ENCODE results near the gene PCBP3. TPM values are rescaled to one million over a fixed set of nuclear protein-coding genes. Genes with fewer than 3 reads are reported as not detected.
A peak's percentile ranks its signal among the peaks of the same experiment; 100 is the strongest.

Gene PCBP3
- total and polyA plus RNA-seq, 2 of the 8 experiments (the other 6 are each of a cell fraction or from before 2014, with no cell fraction given): 3.5 to 6.3 TPM

GRCh38 chr21:45607021-45607908, 36.3 kb upstream of the PCBP3 start:
- Histone ChIP-seq H3K4me3 (ENCODE audit: extremely low read depth in 1 of 4, insufficient read depth in 2 of 4, low read depth in 3 of 4, low read length in 4 of 4) (no peak overlapping the region), H3K36me3 (ENCODE audit: control insufficient read depth in 2 of 4, insufficient read depth in 4 of 4, low read length in 3 of 4) (no peaks in the 10 kb centered on the region), H3K79me1 (ENCODE audit: low read depth, low read length) (no peaks in the 10 kb centered on the region), H3K4me2 (ENCODE audit: insufficient read depth in 1 of 2, low read depth in 2 of 2, low read length in 2 of 2) (no peak overlapping the region), H3K79me2 (ENCODE audit: control insufficient read depth in 1 of 2, insufficient read depth in 2 of 2, low read length in 2 of 2) (no peaks in the 10 kb centered on the region), H2AFZ (ENCODE audit: low read length) (no peak overlapping the region), H4K8ac (ENCODE audit: extremely low read depth, insufficient read depth, low read length) (no peak overlapping the region), H3K23me2 (ENCODE audit: low read depth, low read length) (no peaks in the 10 kb centered on the region), H2BK15ac (ENCODE audit: low read length) (no peak overlapping the region), H3K18ac (ENCODE audit: extremely low read depth, low read length) (no peak overlapping the region), H3K23ac (ENCODE audit: insufficient read length) (no peak overlapping the region), H3K9me3 (ENCODE audit: insufficient read depth in 2 of 2, low read depth in 1 of 2, low read length in 1 of 2) (no peaks in the 10 kb centered on the region; a peak in 1 of 4 replicates), H3K9ac (replicated peaks in 1 of 4; ENCODE audit: extremely low read depth in 1 of 4, low read depth in 3 of 4, low read length in 3 of 4) (no peak overlapping the region), H2BK12ac (ENCODE audit: low read depth, low read length) (no peak overlapping the region), H2BK5ac (ENCODE audit: low read depth, low read length) (no peak overlapping the region), H2AK5ac (ENCODE audit: low read depth, low read length) (no peak overlapping the region), H3K4ac (replicated peaks; ENCODE audit: insufficient read length, low read depth, low read length) (no peak overlapping the region), H4K91ac (replicated peaks; ENCODE audit: insufficient read length, low read length) (peak overlapping the region; percentile 74), H4K20me1 (replicated peaks in 1 of 2; ENCODE audit: control insufficient read depth in 1 of 2, insufficient read depth in 2 of 2, low read length in 2 of 2) (peaks cover 0 to 3% of the 10 kb centered on the region in 2 experiments), H4K5ac (ENCODE audit: insufficient read length, low read depth, low read length) (no peak overlapping the region), H2BK20ac (ENCODE audit: low read length) (no peak overlapping the region), H3K4me1 (replicated peaks in 1 of 4; ENCODE audit: control insufficient read depth in 3 of 4, insufficient read depth in 4 of 4, low read length in 3 of 4) (no peaks in the 10 kb centered on the region), H3K27me3 (replicated peaks in 1 of 4; ENCODE audit: control insufficient read depth in 3 of 4, extremely low read depth in 1 of 4, insufficient read depth in 3 of 4, low read length in 3 of 4) (no peaks in the 10 kb centered on the region; a peak in 1 of 7 replicates), H3K14ac (ENCODE audit: insufficient read length) (no peak overlapping the region), H3K27ac (ENCODE audit: low read depth, low read length) (no peak overlapping the region), H3K56ac (replicated peaks; ENCODE audit: insufficient read length, low read depth, low read length) (no peak overlapping the region), H2BK120ac (replicated peaks; ENCODE audit: low read depth, low read length) (no peak overlapping the region)
- FAIRE-seq (no peak), DNase-seq (ENCODE audit: low read depth in 1 of 2, low spot score in 2 of 2) (no peak)
- whole genome bisulfite sequencing, 2 experiments (ENCODE audit: extremely low coverage in 1 of 2, insufficient coverage in 1 of 2, insufficient read length in 1 of 2, insufficient replicate concordance in 2 of 2, low coverage in 1 of 2, low lambda C conversion rate in 2 of 2, missing lambda C conversion rate in 1 of 2): 86% methylated on average over 19 of the region's 23 CpGs; no CpG with 5 or more reads in 1 of the 2 experiments
- TF ChIP-seq KDM5A (IDR thresholded peaks at IDR 0.05; ENCODE audit: low read length): no peak
- no peak for TF ChIP-seq TEAD4 (IDR thresholded peaks at IDR 0.05; ENCODE audit: low read depth, low read length)
- TF ChIP-seq FOSL1 (IDR thresholded peaks at IDR 0.05; ENCODE audit: insufficient read depth, low read depth, low read length): no peak
- TF ChIP-seq MAFK (IDR thresholded peaks at IDR 0.05; ENCODE audit: low read depth, low read length): no peak
- TF ChIP-seq YY1 (IDR thresholded peaks at IDR 0.05; ENCODE audit: low read depth, low read length): no peak
- TF ChIP-seq GABPA (IDR thresholded peaks at IDR 0.05; ENCODE audit: borderline replicate concordance, insufficient read depth, low read length): no peak
- TF ChIP-seq SIN3A (conservative IDR thresholded peaks at IDR 0.05 in 1 of 2, IDR thresholded peaks at IDR 0.05 in 1 of 2; ENCODE audit: low read depth in 1 of 2, low read length in 2 of 2): no peak
- no peak for TF ChIP-seq SAP30 (IDR thresholded peaks at IDR 0.05; ENCODE audit: insufficient read depth, insufficient replicate concordance, low read length)
- no peak for TF ChIP-seq RNF2 (IDR thresholded peaks at IDR 0.05; ENCODE audit: borderline replicate concordance, low read depth, low read length, missing control alignments, poor library complexity, severe bottlenecking)
- no peak for TF ChIP-seq ASH2L (IDR thresholded peaks at IDR 0.05; ENCODE audit: low read length)
- ChIA-PET POLR2A (ENCODE audit: partially characterized antibody) (interaction anchor here (0.6 kb wide), 1 partner anchor 80 kb away, joined by 3 read pairs; no protein-coding TSS in a partner anchor), CTCF (ENCODE audit: partially characterized antibody) (interaction anchor here (0.7 to 1.9 kb wide), 5 partner anchors 11 to 546 kb away, joined by 3 to 11 read pairs (median 4); no protein-coding TSS in a partner anchor)
